ENCODE data around the gene EXOC4. TPM values are rescaled to one million over a fixed set of nuclear protein-coding genes. Genes with fewer than 3 reads are reported as not detected.

The EXOC4 gene
- total and polyA plus RNA-seq, 2 donors (not counting 3 experiments of a cell fraction or from before 2014, with no cell fraction given), result 20.3 to 73.1 TPM

DNA sequence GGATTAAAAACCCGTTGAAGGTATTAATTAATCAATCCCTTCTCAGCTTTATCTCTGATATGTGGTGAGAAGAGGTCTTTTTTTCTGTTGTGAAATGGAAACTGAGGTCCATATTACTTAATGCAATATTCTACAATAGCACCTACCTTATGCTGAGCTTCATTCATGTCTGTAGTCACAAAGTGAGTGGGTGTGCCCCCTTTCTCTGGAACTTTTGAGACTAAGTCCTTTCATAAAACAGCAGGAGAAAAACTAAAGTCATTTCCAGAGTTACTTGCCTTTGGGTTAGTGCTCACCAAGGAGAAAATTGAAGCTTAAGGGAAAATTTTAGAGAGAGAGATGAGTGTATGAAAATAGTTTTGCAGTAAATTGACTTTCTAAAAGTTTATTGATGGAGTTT is 61.2 kb downstream of the EXOC4 start:
- CTCF ChIA-PET, result interaction anchor here (1.2 kb wide), 1 partner anchor 120 kb away, joined by 3 read pairs; no protein-coding TSS in a partner anchor
- Histone ChIP-seq H3K27ac (ENCODE audit: insufficient read depth, low read depth, low read length) (no peak overlapping the region), H3K9me3 (replicated peaks; ENCODE audit: control insufficient read depth, insufficient read depth, low read length) (no peaks in the 10 kb centered on the region), H3K4me1 (ENCODE audit: control insufficient read depth, extremely low read depth, insufficient read depth, low read length) (peaks cover 20% of the 10 kb centered on the region), H3K36me3 (ENCODE audit: control insufficient read depth in 2 of 2, extremely low read depth in 1 of 2, insufficient read depth in 2 of 2, low read length in 2 of 2) (no peaks in the 10 kb centered on the region), H3K79me2 (ENCODE audit: control insufficient read depth, insufficient read depth, low read length) (no peaks in the 10 kb centered on the region), H3K4me2 (ENCODE audit: insufficient read depth, low read length) (no peak overlapping the region), H4K20me1 (replicated peaks; ENCODE audit: control insufficient read depth, extremely low read depth, insufficient read depth, low read length) (no peaks in the 10 kb centered on the region), H3K4me3 (replicated peaks in 1 of 3; ENCODE audit: insufficient read depth in 1 of 3, low read depth in 1 of 3, low read length in 3 of 3) (no peak overlapping the region), H2AFZ (ENCODE audit: low read depth, low read length) (no peak overlapping the region), H3K9me1 (replicated peaks; ENCODE audit: control insufficient read depth, extremely low read depth, insufficient read depth, low read length) (no peaks in the 10 kb centered on the region), H3K9ac (replicated peaks; ENCODE audit: extremely low read depth, insufficient read depth, low read length) (no peak overlapping the region), H3K27me3 (ENCODE audit: control insufficient read depth in 2 of 2, insufficient read depth in 2 of 2, low read length in 2 of 2) (no peaks in the 10 kb centered on the region)
- TF ChIP-seq EZH2 (IDR thresholded peaks at IDR 0.05; ENCODE audit: borderline replicate concordance, low read depth, low read length, severe bottlenecking) (no peak), POLR2A (IDR thresholded peaks at IDR 0.05; ENCODE audit: low read depth, low read length) (no peak), POLR2AphosphoS5 (IDR thresholded peaks at IDR 0.05; ENCODE audit: insufficient read depth, low read depth, low read length) (no peak), JUN (IDR thresholded peaks at IDR 0.05; ENCODE audit: borderline replicate concordance, insufficient read depth, insufficient read length, low read depth) (no peak), FOS (IDR thresholded peaks at IDR 0.05; ENCODE audit: borderline replicate concordance, insufficient read depth, low read length) (no peak)
- TF ChIP-seq, protein P1, sequence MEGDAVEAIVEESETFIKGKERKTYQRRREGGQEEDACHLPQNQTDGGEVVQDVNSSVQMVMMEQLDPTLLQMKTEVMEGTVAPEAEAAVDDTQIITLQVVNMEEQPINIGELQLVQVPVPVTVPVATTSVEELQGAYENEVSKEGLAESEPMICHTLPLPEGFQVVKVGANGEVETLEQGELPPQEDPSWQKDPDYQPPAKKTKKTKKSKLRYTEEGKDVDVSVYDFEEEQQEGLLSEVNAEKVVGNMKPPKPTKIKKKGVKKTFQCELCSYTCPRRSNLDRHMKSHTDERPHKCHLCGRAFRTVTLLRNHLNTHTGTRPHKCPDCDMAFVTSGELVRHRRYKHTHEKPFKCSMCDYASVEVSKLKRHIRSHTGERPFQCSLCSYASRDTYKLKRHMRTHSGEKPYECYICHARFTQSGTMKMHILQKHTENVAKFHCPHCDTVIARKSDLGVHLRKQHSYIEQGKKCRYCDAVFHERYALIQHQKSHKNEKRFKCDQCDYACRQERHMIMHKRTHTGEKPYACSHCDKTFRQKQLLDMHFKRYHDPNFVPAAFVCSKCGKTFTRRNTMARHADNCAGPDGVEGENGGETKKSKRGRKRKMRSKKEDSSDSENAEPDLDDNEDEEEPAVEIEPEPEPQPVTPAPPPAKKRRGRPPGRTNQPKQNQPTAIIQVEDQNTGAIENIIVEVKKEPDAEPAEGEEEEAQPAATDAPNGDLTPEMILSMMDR (IDR thresholded peaks at IDR 0.05; ENCODE audit: extremely low read depth in 1 of 2, insufficient read depth in 1 of 2, low read depth in 1 of 2, low read length in 2 of 2), result no peak
- TF ChIP-seq, protein P2, sequence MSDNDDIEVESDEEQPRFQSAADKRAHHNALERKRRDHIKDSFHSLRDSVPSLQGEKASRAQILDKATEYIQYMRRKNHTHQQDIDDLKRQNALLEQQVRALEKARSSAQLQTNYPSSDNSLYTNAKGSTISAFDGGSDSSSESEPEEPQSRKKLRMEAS (IDR thresholded peaks at IDR 0.05; ENCODE audit: insufficient read depth, insufficient read length), result no peak
- BruUV-seq (replicated peaks), result no TSS peak
- FAIRE-seq, result no peak
- POLR2A ChIA-PET, result interaction anchor here (0.6 kb wide), 1 partner anchor 24 kb away, joined by 4 read pairs; no protein-coding TSS in a partner anchor
- intact Hi-C loops (cut with micrococcal nuclease) (loop anchor here (5.0 kb wide), 1 partner anchor 77 kb away; no protein-coding TSS in a partner anchor), dilution Hi-C loops (cut with MboI; ENCODE audit: extremely low pct_ligation_motif_present, low sequenced_read_pairs) (no loop called here)
- DNase-seq (ENCODE audit: low read depth, low spot score), result no peak
